ES-I3 (cell line): ENCODE measurements around the gene SRRM3.
"Not testable (repeated sequence)": the region's sequence is repeated elsewhere in the genome, so short reads cannot be mapped to it uniquely, and the experiment has no call there.

Experiments
- H3K36me3 ChIP-seq: 2 replicates; pipeline ENCODE4 v1.6.1; 2013; ENCODE audit warnings: mild to moderate bottlenecking, low read length, control low read depth, moderate library complexity; ENCODE audit not compliant: insufficient read depth
- H3K4me1 ChIP-seq: 2 replicates; pipeline ENCODE4 v1.6.1; 2013; ENCODE audit warnings: mild to moderate bottlenecking, control low read depth, low read length; ENCODE audit not compliant: insufficient read depth
- H3K9ac ChIP-seq: 2 replicates; pipeline ENCODE4 v1.6.1; 2013; ENCODE audit warnings: low read depth, mild to moderate bottlenecking, low read length, moderate library complexity
- H3K9me3 ChIP-seq: 2 replicates; pipeline ENCODE4 v1.6.1; 2013; ENCODE audit warnings: mild to moderate bottlenecking, low read length, moderate library complexity; ENCODE audit not compliant: control insufficient read depth, insufficient read depth

Gene SRRM3

GRCh38 chr7:76201732-76202665 is at the start of gene SRRM3:
TSS of gene SRRM3 (plus strand) at chr7:76201896. CDS start at chr7:76235067, 33,171 bp downstream.
- Histone ChIP-seq H3K9me3 (no peaks in the 10 kb centered on the region), H3K36me3 (no peaks in the 10 kb centered on the region), H3K4me1 (peaks cover 2% of the 10 kb centered on the region; the same call in 1 of the 2 replicates), H3K9ac (peak within 1 kb of the TSS; percentile 53; the same call in 1 of the 2 replicates)

DNA sequence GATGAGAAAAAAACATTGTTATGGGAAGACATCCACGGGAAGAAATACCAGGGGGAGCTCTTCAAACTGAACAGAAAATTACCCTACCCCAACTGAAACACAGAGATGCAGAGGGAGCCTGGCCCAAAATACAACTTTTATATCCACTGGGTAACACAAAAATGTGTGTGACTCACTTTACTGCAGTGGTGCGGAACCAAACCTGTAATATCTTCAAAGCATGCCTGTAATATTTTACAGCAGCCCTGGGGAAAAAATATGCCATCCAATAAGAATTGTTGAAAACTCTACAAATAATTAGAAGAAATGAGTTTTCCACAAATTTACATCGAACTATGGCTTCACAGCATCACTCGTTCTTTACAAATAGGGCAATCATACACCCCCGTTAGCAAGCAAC is 49.8 kb upstream of the SRRM3 start:
- no peaks in the 10 kb centered on the region for H3K36me3 ChIP-seq
- no peak overlapping the region for H3K9ac ChIP-seq
- 0 out of 2 replicates have a peak, but pooled peaks cover 5% of the 10 kb centered on the region for H3K4me1 ChIP-seq
- no peaks in the 10 kb centered on the region for H3K9me3 ChIP-seq

DNA sequence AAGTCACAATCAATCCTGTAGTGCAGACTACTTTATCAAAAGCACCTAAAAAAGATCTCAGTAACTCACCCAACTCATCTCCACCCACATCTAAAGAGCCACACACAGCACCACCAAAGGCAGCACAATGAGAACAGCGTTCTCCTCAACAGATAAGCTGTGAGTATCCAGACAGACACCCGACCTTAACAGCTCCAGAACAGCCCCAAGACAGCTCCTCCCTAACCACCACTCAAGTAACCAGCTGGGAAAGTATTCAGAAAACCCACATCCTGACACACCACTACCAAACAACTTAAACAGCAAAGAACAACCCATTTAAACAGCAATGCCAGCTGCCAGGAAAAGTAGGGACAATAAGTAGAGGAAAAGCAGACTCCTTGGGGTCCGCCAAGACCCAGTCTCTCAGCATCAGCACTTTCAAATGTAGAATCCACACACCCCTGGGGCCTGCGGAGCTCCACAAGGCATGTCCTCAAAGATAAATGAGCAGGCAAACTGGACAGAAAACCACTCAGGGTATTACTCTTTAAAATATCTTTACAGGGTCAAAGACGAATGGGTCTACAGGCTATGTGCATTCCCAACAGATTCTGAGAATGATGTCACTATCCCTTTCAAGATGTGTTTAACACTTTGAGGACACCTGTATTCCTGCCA is 48.0 kb upstream of the SRRM3 start:
- H3K9me3 ChIP-seq, H3K4me1 ChIP-seq, H3K9ac ChIP-seq, H3K36me3 ChIP-seq: not testable (repeated sequence)

- no peaks in the 10 kb centered on the region for H3K9me3 ChIP-seq
- H3K9ac ChIP-seq: no peak overlapping the region
- no peaks in the 10 kb centered on the region for H3K36me3 ChIP-seq
- H3K4me1 ChIP-seq: no peaks in the 10 kb centered on the region
These were observed 45.8 kb upstream of the SRRM3 start for GRCh38 chr7:76155938-76156337.

- not testable (repeated sequence) for H3K4me1 ChIP-seq, H3K9me3 ChIP-seq, H3K9ac ChIP-seq
These were observed 44.6 kb upstream of the SRRM3 start for GRCh38 chr7:76156992-76157685.

GRCh38 chr7:76158416-76158815 is 43.3 kb upstream of the SRRM3 start:
- H3K36me3 ChIP-seq, H3K9ac ChIP-seq, H3K9me3 ChIP-seq, H3K4me1 ChIP-seq: not testable (repeated sequence)

More at GRCh38 chr7:76156992-76157685, 44.6 kb upstream of the SRRM3 start:
- H3K36me3 ChIP-seq: not testable (repeated sequence)

- H3K4me1 ChIP-seq: peaks cover 12% of the 10 kb centered on the region
- not testable (repeated sequence) for H3K36me3 ChIP-seq, H3K9ac ChIP-seq, H3K9me3 ChIP-seq
These were observed 39.1 kb upstream of the SRRM3 start for GRCh38 chr7:76162416-76163170.

- not testable (repeated sequence) for H3K9me3 ChIP-seq, H3K36me3 ChIP-seq
- H3K9ac ChIP-seq: peak overlapping the region; percentile 25; the same call in 1 of the 2 replicates
- peaks cover 12% of the 10 kb centered on the region for H3K4me1 ChIP-seq
These were observed 37.9 kb upstream of the SRRM3 start for GRCh38 chr7:76163812-76164211.

DNA sequence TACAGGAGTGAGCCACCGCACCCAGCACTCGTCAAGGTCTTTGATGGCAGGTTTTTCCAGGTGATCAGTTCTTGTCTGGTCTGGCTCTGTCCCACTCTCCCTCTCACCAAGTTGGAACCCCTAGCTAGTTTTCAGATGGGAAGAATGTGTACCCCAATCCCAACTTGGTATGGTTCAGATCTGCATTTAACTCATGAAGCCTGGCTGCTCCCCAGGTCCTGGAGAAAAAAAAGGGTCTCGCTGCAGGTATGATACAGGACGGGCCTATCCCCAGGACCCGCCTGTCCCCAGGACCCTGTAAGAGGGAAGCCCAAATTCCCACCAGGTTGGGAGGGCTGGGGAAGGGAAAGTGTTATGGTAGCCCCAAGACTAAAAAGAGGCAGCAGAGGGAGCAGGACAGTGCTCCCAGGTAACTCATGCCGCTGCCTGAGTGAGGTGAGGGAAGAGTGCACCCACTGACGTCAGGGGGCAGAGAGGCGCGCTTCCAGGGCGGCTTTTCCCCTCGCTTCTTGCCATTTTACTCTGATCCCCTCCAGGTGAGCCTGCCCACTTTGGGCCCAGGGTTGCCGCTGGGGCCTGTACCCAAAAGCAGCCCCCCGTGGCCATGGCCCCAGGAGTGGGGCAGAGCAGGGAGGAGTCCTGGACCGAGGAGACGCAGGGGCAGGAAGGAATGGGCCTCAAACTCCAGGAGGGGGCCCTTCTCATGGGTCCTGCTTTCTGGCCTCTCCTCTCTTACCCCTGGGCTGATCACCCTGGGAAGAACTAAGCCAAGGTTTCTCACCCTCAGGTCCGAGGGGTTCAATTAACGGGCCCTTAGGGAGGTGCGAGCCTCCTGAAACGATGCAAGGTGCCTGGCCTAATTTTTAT is 36.4 kb upstream of the SRRM3 start:
- H3K36me3 ChIP-seq: no peaks in the 10 kb centered on the region
- no peaks in the 10 kb centered on the region for H3K9me3 ChIP-seq
- H3K9ac ChIP-seq: no peak overlapping the region
- H3K4me1 ChIP-seq: peaks cover 12% of the 10 kb centered on the region

- Histone ChIP-seq H3K36me3 (no peaks in the 10 kb centered on the region), H3K9ac (peak overlapping the region; percentile 91), H3K4me1 (peaks cover 12% of the 10 kb centered on the region), H3K9me3 (no peaks in the 10 kb centered on the region)
These were observed 35.7 kb upstream of the SRRM3 start for GRCh38 chr7:76165973-76166403.

GRCh38 chr7:76166404-76167255 is 35.1 kb upstream of the SRRM3 start:
- H3K36me3 ChIP-seq: no peaks in the 10 kb centered on the region
- peaks cover 12% of the 10 kb centered on the region for H3K4me1 ChIP-seq
- H3K9ac ChIP-seq: peak overlapping the region; percentile 91
- H3K9me3 ChIP-seq: no peaks in the 10 kb centered on the region

- no peaks in the 10 kb centered on the region for H3K36me3 ChIP-seq
- no peak overlapping the region for H3K9ac ChIP-seq
- H3K4me1 ChIP-seq: no peaks in the 10 kb centered on the region
- H3K9me3 ChIP-seq: no peaks in the 10 kb centered on the region
These were observed 28.0 kb upstream of the SRRM3 start for GRCh38 chr7:76173566-76174205.
